Measurements from ENCODE around the gene TYW1B. TPM values are rescaled to one million over a fixed set of nuclear protein-coding genes. Genes with fewer than 3 reads are reported as not detected.
"Not testable (repeated sequence)": the region's sequence is repeated elsewhere in the genome, so short reads cannot be mapped to it uniquely, and the experiment has no call there.

Gene TYW1B
- polyA plus RNA-seq, 3 donors: 0.17 to 2.9 (median 0.31) TPM

DNA sequence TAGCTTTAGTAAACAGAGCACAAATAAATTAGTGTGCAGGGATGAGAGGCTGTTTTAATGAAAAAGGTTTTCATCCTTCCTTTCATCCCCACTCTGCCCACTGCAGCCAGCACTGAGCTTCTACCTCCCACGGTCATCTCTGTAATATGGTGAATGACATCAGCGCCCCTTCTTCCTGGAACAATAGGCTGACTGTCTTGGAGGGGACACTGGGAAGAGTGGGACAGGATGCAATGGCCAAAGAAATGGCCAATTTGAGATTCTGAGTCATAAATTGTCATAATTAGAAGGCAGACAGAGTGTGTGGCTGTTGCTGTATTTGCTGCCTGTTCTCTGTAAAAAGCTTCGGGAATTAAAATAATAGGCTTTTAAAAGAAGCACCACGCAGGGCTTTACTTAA is 289.1 kb downstream of the TYW1B start:
- DNase-seq: no peak
- Histone ChIP-seq H2AFZ (ENCODE audit: insufficient read depth, low read depth, low read length, poor library complexity, severe bottlenecking) (no peak overlapping the region), H3K9me3 (replicated peaks in 1 of 2; ENCODE audit: control insufficient read depth in 1 of 2, insufficient read depth in 1 of 2, low read length in 2 of 2) (no peaks in the 10 kb centered on the region), H3K9ac (ENCODE audit: insufficient read depth, low read length, poor library complexity, severe bottlenecking) (no peak overlapping the region), H4K20me1 (ENCODE audit: insufficient read depth, low read length) (no peaks in the 10 kb centered on the region), H3K79me2 (ENCODE audit: insufficient read depth, low read length) (no peaks in the 10 kb centered on the region), H3K27me3 (ENCODE audit: control insufficient read depth in 2 of 2, insufficient read depth in 2 of 2, low read length in 2 of 2) (no peaks in the 10 kb centered on the region), H3K4me1 (ENCODE audit: control insufficient read depth in 1 of 2, insufficient read depth in 2 of 2, low read length in 2 of 2) (no peaks in the 10 kb centered on the region), H3K4me2 (replicated peaks; ENCODE audit: extremely low read depth, low read length, poor library complexity, severe bottlenecking) (no peak overlapping the region), H3K4me3 (replicated peaks in 1 of 3; ENCODE audit: low read depth in 2 of 3, low read length in 3 of 3) (no peak overlapping the region), H3K36me3 (replicated peaks in 1 of 2; ENCODE audit: control insufficient read depth in 1 of 2, insufficient read depth in 2 of 2, low read length in 2 of 2) (no peaks in the 10 kb centered on the region), H3K27ac (ENCODE audit: low read depth in 1 of 2, low read length in 2 of 2) (no peak overlapping the region)
- H3K4me1 Mint-ChIP-seq: no peaks in the 10 kb centered on the region
- 100% methylated on average over 1 of the region's 4 CpGs for WGBS (ENCODE audit: insufficient coverage)
- TF ChIP-seq, protein P1, sequence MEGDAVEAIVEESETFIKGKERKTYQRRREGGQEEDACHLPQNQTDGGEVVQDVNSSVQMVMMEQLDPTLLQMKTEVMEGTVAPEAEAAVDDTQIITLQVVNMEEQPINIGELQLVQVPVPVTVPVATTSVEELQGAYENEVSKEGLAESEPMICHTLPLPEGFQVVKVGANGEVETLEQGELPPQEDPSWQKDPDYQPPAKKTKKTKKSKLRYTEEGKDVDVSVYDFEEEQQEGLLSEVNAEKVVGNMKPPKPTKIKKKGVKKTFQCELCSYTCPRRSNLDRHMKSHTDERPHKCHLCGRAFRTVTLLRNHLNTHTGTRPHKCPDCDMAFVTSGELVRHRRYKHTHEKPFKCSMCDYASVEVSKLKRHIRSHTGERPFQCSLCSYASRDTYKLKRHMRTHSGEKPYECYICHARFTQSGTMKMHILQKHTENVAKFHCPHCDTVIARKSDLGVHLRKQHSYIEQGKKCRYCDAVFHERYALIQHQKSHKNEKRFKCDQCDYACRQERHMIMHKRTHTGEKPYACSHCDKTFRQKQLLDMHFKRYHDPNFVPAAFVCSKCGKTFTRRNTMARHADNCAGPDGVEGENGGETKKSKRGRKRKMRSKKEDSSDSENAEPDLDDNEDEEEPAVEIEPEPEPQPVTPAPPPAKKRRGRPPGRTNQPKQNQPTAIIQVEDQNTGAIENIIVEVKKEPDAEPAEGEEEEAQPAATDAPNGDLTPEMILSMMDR (IDR thresholded peaks at IDR 0.05): no peak
- H3K9me3 Mint-ChIP-seq: peaks cover 0 to 3% (median 0%) of the 10 kb centered on the region in 7 donors
- H3K36me3 Mint-ChIP-seq: no peaks in the 10 kb centered on the region
- intact Hi-C loops (cut with micrococcal nuclease): no loop called here
- no peaks in the 10 kb centered on the region for H3K27me3 Mint-ChIP-seq (ENCODE audit: low read depth in 3 of 3)
- H3K4me3 Mint-ChIP-seq: no peak overlapping the region
- no peak overlapping the region for H3K27ac Mint-ChIP-seq

DNA sequence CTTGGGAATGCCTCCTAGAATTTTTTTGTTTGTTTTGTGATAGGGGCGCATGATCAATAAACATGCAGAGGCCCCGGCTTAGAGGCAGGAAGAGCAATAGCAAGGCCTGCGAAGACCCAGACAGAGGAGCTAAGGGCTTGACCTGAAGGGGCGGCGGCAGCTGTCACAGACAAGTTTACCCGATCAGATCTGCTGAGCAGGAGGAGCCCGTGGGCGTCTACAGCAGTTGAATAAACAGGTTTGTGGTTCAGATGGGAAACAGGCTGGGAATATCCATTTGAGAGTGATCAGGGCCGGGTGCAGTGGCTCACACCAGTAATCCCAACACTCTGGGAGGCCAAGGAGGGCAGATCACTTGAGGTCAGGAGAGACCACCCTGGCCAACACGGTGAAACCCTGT is 289.9 kb downstream of the TYW1B start:
- intact Hi-C loops (cut with micrococcal nuclease): no loop called here
- TF ChIP-seq, protein P1 (IDR thresholded peaks at IDR 0.05): no peak
- peaks cover 0 to 3% (median 0%) of the 10 kb centered on the region in 7 donors for H3K9me3 Mint-ChIP-seq

DNA sequence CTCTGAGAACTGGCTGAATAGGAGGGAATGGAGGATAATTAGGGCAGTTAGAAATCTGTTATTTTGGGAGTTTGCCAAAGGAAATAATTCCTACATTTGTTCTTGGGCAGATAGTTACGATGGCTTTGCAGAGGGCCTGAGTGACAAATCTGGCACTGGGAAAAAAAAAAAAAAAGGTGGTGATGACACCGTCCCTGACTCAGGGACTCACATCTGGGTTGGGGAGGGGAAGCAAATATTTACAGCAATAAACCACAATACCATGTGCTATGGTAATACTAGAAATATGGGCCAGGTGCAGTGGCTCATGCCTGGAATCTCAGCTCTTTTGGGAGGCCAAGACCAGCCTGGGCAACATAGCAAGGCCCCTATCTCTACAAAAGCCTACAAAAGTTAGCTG is 292.0 kb downstream of the TYW1B start:
- H3K4me2 ChIP-seq (replicated peaks; ENCODE audit: extremely low read depth, low read length, poor library complexity, severe bottlenecking); H3K4me3 Mint-ChIP-seq; H3K9me3 Mint-ChIP-seq; H3K27ac ChIP-seq (ENCODE audit: low read depth in 1 of 2, low read length in 2 of 2); DNase-seq; intact Hi-C loops (cut with micrococcal nuclease); H3K27ac Mint-ChIP-seq; H3K9ac ChIP-seq (ENCODE audit: insufficient read depth, low read length, poor library complexity, severe bottlenecking); H3K27me3 ChIP-seq (ENCODE audit: control insufficient read depth in 2 of 2, insufficient read depth in 2 of 2, low read length in 2 of 2); H3K4me1 Mint-ChIP-seq; H3K4me1 ChIP-seq (ENCODE audit: control insufficient read depth in 1 of 2, insufficient read depth in 2 of 2, low read length in 2 of 2); H3K79me2 ChIP-seq (ENCODE audit: insufficient read depth, low read length); H4K20me1 ChIP-seq (ENCODE audit: insufficient read depth, low read length); H3K9me3 ChIP-seq (replicated peaks in 1 of 2; ENCODE audit: control insufficient read depth in 1 of 2, insufficient read depth in 1 of 2, low read length in 2 of 2); H3K36me3 Mint-ChIP-seq; H3K36me3 ChIP-seq (replicated peaks in 1 of 2; ENCODE audit: control insufficient read depth in 1 of 2, insufficient read depth in 2 of 2, low read length in 2 of 2); H3K27me3 Mint-ChIP-seq (ENCODE audit: low read depth in 3 of 3); H3K4me3 ChIP-seq (replicated peaks in 1 of 3; ENCODE audit: low read depth in 2 of 3, low read length in 3 of 3); H2AFZ ChIP-seq (ENCODE audit: insufficient read depth, low read depth, low read length, poor library complexity, severe bottlenecking): not testable (repeated sequence)
- no CpG with 5 or more reads among the region's 2 CpGs for WGBS (ENCODE audit: insufficient coverage)

More for the DNA sequence above, 289.9 kb downstream of the TYW1B start:
- no peaks in the 10 kb centered on the region for H3K36me3 Mint-ChIP-seq
- WGBS (ENCODE audit: insufficient coverage): 98% methylated on average over 9 of the region's 10 CpGs
- DNase-seq: no peak
- Histone ChIP-seq H3K79me2 (ENCODE audit: insufficient read depth, low read length) (no peaks in the 10 kb centered on the region), H3K27ac (ENCODE audit: low read depth in 1 of 2, low read length in 2 of 2) (no peak overlapping the region), H3K27me3 (ENCODE audit: control insufficient read depth in 2 of 2, insufficient read depth in 2 of 2, low read length in 2 of 2) (no peaks in the 10 kb centered on the region), H3K9me3 (replicated peaks in 1 of 2; ENCODE audit: control insufficient read depth in 1 of 2, insufficient read depth in 1 of 2, low read length in 2 of 2) (no peaks in the 10 kb centered on the region), H3K36me3 (replicated peaks in 1 of 2; ENCODE audit: control insufficient read depth in 1 of 2, insufficient read depth in 2 of 2, low read length in 2 of 2) (no peaks in the 10 kb centered on the region), H3K4me2 (replicated peaks; ENCODE audit: extremely low read depth, low read length, poor library complexity, severe bottlenecking) (no peak overlapping the region), H3K4me1 (ENCODE audit: control insufficient read depth in 1 of 2, insufficient read depth in 2 of 2, low read length in 2 of 2) (no peaks in the 10 kb centered on the region), H4K20me1 (ENCODE audit: insufficient read depth, low read length) (no peaks in the 10 kb centered on the region), H3K9ac (ENCODE audit: insufficient read depth, low read length, poor library complexity, severe bottlenecking) (no peak overlapping the region), H3K4me3 (replicated peaks in 1 of 3; ENCODE audit: low read depth in 2 of 3, low read length in 3 of 3) (no peak overlapping the region), H2AFZ (ENCODE audit: insufficient read depth, low read depth, low read length, poor library complexity, severe bottlenecking) (no peak overlapping the region)
- H3K27me3 Mint-ChIP-seq (ENCODE audit: low read depth in 3 of 3): no peaks in the 10 kb centered on the region
- H3K4me1 Mint-ChIP-seq: no peaks in the 10 kb centered on the region
- no peak overlapping the region for H3K27ac Mint-ChIP-seq
- peak overlapping the region in 1 of 2 donors; percentile 24 for H3K4me3 Mint-ChIP-seq
